ENCODE measurements around the gene SAGE1.
A peak's percentile ranks its signal among the peaks of the same experiment; 100 is the strongest.
"Not testable (repeated sequence)": the region's sequence is repeated elsewhere in the genome, so short reads cannot be mapped to it uniquely, and the experiment has no call there.

Gene SAGE1

GRCh38 chrX:135893294-135893817 lies at the start of gene SAGE1, which contains the start of gene CT45A10:
SAGE1 (plus strand) TSS chrX:135893716; CDS start chrX:135896243, 2,527 bp downstream.
CT45A10 (minus strand) TSS chrX:135893444; CDS start chrX:135885344, 8,100 bp downstream.
- DNase-seq, result no peak

GRCh38 chrX:135854438-135854837 lies 39.1 kb upstream of the SAGE1 start, which contains the start of gene CT45A8:
CT45A8 (minus strand) TSS chrX:135854538; CDS start chrX:135850783, 3,755 bp downstream.
- DNase-seq, result not testable (repeated sequence)

GRCh38 chrX:135871712-135872111 lies 21.8 kb upstream of the SAGE1 start, which contains the start of gene CT45A9:
CT45A9 (minus strand) TSS chrX:135871812; CDS start chrX:135868061, 3,751 bp downstream.
- DNase-seq, result not testable (repeated sequence)

GRCh38 chrX:135882741-135883140 lies 10.8 kb upstream of the SAGE1 start:
- DNase-seq, result not testable (repeated sequence)

DNA sequence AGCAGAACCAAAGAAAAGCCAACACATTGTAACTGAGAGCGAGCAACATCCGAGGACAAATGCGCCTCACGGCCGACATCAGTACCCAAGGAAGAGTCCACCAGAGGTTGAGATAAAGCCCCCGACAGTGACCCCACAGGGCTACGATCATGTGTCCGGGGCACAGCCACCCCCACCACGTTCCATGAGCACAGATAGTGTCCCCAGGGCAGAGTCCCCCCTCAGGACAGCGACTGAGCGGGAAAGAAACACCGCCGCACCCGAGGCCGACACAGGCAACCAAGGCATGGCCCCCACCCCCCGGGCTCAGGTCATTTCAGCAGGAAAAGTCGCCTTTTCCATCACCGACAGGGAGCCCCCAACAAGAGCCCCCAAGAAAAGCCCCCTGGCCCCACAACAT lies 5.3 kb upstream of the SAGE1 start:
- DNase-seq, result not testable (repeated sequence)

GRCh38 chrX:135888976-135889375 lies 4.5 kb upstream of the SAGE1 start:
- DNase-seq, result peak in 1 of 2 experiments; percentile 40

- DNase-seq, result no peak
These were observed 3.4 kb upstream of the SAGE1 start for GRCh38 chrX:135890087-135890585.

- DNase-seq, result no peak
These were observed 735 bp upstream of the SAGE1 start for GRCh38 chrX:135892781-135893180.

- no peak for DNase-seq
These were observed 16.7 kb downstream of the SAGE1 start for GRCh38 chrX:135910251-135910650.

GRCh38 chrX:135914404-135914803 lies 20.9 kb downstream of the SAGE1 start:
- no peak for DNase-seq

- not testable (repeated sequence) for DNase-seq
These were observed 27.0 kb downstream of the SAGE1 start for GRCh38 chrX:135920516-135920915.

DNA sequence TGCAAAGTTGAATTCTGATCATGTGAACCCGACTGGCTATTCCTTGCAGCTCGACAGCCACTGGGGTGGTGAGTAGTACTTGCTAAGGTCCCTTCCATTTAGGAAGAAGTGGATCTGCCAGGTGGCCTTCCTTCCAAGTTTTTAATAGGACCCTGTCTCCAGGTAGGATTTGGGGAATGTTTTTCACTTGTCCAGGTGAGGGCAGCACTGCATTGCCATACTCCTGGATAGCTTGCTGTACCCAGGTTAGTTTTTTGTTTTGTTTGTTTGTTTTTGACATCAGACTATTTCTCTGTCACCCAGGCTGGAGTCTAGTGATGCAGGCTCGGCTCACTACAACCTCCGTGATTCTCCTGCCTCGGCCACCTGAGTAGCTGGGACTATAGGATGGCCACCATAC lies 29.8 kb downstream of the SAGE1 start:
- DNase-seq, result peak in 1 of 2 experiments; percentile 12

DNA sequence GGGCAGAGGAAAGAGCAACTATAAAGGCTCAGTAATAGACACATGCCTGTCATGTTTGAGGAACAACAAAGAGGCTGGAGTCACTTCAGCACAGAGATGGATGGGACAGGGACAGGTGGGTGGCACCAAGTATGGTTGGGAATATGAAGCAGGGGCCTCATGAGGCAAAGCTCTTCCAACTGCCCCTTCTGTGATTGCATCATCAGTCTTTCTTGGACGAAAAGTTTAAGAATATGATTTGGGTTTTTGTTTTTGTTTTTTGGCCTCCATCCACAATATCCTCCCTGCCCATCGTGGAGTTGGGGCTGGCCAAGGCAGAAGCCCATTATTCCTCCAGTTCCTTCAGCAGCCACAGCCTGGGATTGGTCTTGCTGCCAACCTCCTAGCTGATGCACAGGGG lies 34.4 kb downstream of the SAGE1 start:
- DNase-seq, result no peak

- peak in 1 of 2 experiments; percentile 56 for DNase-seq
These were observed 38.4 kb downstream of the SAGE1 start for GRCh38 chrX:135931644-135932487.

GRCh38 chrX:135944486-135944885 lies 51.0 kb downstream of the SAGE1 start:
- no peak for DNase-seq

DNA sequence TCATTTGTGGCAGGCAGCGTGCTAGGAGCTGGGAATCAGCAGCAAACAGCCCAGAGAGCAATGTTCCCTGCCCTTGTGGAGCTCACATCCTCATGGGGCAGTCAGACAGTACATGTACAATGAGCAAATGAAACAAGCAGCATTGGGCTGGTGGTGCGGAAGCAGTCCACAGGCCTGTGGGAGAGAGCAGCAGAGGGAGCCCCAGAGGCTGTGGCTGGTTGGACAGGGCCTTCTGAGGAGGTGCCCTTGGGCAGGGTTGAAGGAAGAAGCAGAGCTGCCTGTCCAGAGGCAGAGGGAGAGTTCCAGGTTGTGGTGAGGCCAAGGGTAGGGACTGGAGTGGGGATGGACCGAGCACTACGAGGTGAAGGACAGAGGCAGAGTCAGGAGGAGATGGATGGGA lies 57.8 kb downstream of the SAGE1 start:
- DNase-seq, result no peak

Measured in NCI-H526 (cell line).